NCI-H1930 (cell line): ENCODE data around the gene ANAPC13.

Experiments
- DNase-seq, 2 experiments: peaks; one replicate each; lab custom pipeline; 2025; lab: John Stamatoyannopoulos, UW

The ANAPC13 gene

GRCh38 chr3:134482622-134483021, 3.2 kb downstream of the ANAPC13 start:
- DNase-seq = no peak

GRCh38 chr3:134481166-134481565, 4.6 kb downstream of the ANAPC13 start:
- DNase-seq = no peak

GRCh38 chr3:134480546-134480945, 5.2 kb downstream of the ANAPC13 start:
- DNase-seq = no peak

- DNase-seq = no peak
Measured at GRCh38 chr3:134477938-134478337, 7.8 kb downstream of the ANAPC13 start.

GRCh38 chr3:134477002-134477401, 8.8 kb downstream of the ANAPC13 start:
- no peak for DNase-seq

- no peak for DNase-seq
Measured at GRCh38 chr3:134476306-134476705, 9.5 kb downstream of the ANAPC13 start.

GRCh38 chr3:134474956-134475355, 10.8 kb downstream of the ANAPC13 start:
- DNase-seq = no peak

- peak; percentile 54 to 67 for DNase-seq
Measured at GRCh38 chr3:134473868-134474546, 11.8 kb downstream of the ANAPC13 start.

GRCh38 chr3:134472831-134473230, 13.0 kb downstream of the ANAPC13 start:
- DNase-seq = no peak

GRCh38 chr3:134471521-134472193, 14.1 kb downstream of the ANAPC13 start:
- no peak for DNase-seq

GRCh38 chr3:134468519-134468918, 17.3 kb downstream of the ANAPC13 start:
- no peak for DNase-seq

- no peak for DNase-seq
Measured at GRCh38 chr3:134466331-134466730, 19.5 kb downstream of the ANAPC13 start.

- DNase-seq = no peak
Measured at GRCh38 chr3:134464689-134465365, 21.0 kb downstream of the ANAPC13 start.

GRCh38 chr3:134464064-134464688, 21.6 kb downstream of the ANAPC13 start:
- no peak for DNase-seq

GRCh38 chr3:134463676-134464063, 22.1 kb downstream of the ANAPC13 start:
- no peak for DNase-seq

- DNase-seq = no peak
Measured at GRCh38 chr3:134462331-134462941, 23.3 kb downstream of the ANAPC13 start.

- no peak for DNase-seq
Measured at GRCh38 chr3:134460965-134461364, 24.8 kb downstream of the ANAPC13 start.

GRCh38 chr3:134459562-134459961, 26.2 kb downstream of the ANAPC13 start:
- no peak for DNase-seq

- no peak for DNase-seq
Measured at GRCh38 chr3:134458406-134458945, 27.3 kb downstream of the ANAPC13 start.

- DNase-seq = no peak
Measured at GRCh38 chr3:134457376-134458074, 28.3 kb downstream of the ANAPC13 start.

GRCh38 chr3:134453631-134454030, 32.2 kb downstream of the ANAPC13 start:
- DNase-seq = no peak
